Measurements from ENCODE around the gene FASTKD2.

DNA sequence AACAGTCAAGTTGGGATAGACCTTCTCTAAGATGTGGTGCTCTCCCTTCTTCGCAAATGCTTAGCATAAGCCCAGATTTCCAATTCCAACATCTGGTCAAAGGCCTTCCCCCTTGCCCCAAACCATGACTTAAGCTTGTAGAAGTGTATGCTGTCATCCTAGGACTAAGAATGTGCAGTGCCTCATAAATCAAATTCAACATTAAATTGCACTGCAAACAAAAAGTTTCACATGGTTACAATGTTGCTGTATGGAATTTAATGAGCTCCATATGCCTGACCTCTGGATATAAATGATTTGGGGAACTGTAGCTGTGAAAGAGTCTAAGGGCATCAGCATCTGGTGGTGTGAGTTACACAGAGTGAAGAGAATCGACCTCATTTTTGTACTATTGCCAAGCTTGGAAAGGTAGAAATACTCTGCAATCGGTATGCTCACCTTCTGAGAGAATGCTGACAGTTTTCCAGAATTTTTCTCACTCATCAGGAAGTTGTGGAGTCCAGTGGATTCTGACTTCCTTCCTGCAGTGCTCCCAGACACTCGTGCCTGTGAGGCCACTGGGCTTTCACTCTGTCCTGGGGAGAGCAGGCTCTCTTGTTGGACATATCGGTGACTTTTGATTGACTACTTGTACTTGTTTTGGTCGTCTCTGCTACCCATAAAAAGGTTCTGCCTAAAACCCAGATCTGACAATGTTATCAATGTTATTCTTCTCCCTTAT, 40.6 kb downstream of the FASTKD2 start:
- TF ChIP-seq CTCF (IDR thresholded peaks at IDR 0.05) (no peak), POLR2A (IDR thresholded peaks at IDR 0.05) (no peak)
